ENCODE data around the gene MAMLD1. TPM values are rescaled to one million over a fixed set of nuclear protein-coding genes. Genes with fewer than 3 reads are reported as not detected.

MAMLD1 gene
- total RNA-seq, 2 donors from 2014 or later = 7.9 to 8.3 TPM

- ATAC-seq (ENCODE audit: insufficient number of reproducible peaks, low FRiP score, low read depth) (no peak), DNase-seq (ENCODE audit: low spot score) (no peak)
- Histone ChIP-seq H3K36me3 (no peaks in the 10 kb centered on the region), H3K4me1 (ENCODE audit: control insufficient read depth in 1 of 2, low read depth in 2 of 2) (no peaks in the 10 kb centered on the region), H3K27ac (no peak overlapping the region), H3K4me3 (no peak overlapping the region), H3K9me3 (no peaks in the 10 kb centered on the region), H3K27me3 (replicated peaks; ENCODE audit: insufficient read depth) (no peaks in the 10 kb centered on the region)
- no peak for TF ChIP-seq CTCF (IDR thresholded peaks at IDR 0.05)
Measured at GRCh38 chrX:150438165-150438564, 75.0 kb downstream of the MAMLD1 start.

DNA sequence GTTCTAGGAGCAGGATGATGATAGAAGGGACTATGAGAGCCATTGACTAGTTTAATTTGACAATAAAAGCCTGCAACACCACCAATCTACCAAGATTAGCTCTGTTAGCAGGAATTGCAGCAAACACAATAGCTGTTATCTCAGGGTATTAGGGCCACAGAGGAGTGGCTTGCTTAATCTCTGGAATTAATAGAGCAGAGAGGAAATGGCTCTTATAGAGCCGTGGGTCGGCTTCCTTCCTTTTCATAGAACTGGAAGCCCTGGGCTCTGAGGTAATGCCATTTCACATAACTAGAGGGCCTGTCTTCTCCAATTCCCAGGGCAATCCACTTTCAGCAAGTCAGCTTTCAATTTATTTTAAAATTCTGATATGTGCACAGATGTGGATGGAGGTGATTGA, 83.0 kb downstream of the MAMLD1 start:
- Histone ChIP-seq H3K9me3 (no peaks in the 10 kb centered on the region), H3K27me3 (replicated peaks; ENCODE audit: insufficient read depth) (no peaks in the 10 kb centered on the region), H3K27ac (no peak overlapping the region), H3K36me3 (no peaks in the 10 kb centered on the region), H3K4me3 (no peak overlapping the region), H3K4me1 (ENCODE audit: control insufficient read depth in 1 of 2, low read depth in 2 of 2) (no peaks in the 10 kb centered on the region)
- DNase-seq (ENCODE audit: low spot score) (no peak), ATAC-seq (ENCODE audit: insufficient number of reproducible peaks, low FRiP score, low read depth) (no peak)
- no peak for TF ChIP-seq CTCF (IDR thresholded peaks at IDR 0.05)

DNA sequence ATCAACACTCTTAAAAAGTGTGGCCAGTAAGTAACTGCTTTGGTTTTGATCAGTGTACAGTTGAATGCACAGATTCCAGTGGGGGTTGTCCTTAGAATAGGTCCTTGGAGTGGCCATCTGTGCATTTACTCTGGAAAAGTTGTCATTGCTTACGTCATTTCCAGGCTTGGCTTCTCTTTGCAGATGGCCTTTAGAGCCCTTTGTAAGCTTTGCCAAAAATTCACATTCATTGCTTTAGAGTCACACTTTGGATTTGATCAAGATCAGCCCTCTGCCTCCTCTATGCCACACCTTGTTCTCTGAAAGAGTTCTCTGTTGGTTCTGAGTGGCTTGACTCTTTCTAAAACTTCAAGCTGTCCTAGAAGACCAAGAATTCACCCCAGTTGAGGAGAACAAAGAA, 83.9 kb downstream of the MAMLD1 start:
- Histone ChIP-seq H3K27me3 (replicated peaks; ENCODE audit: insufficient read depth) (no peaks in the 10 kb centered on the region), H3K4me1 (ENCODE audit: control insufficient read depth in 1 of 2, low read depth in 2 of 2) (no peaks in the 10 kb centered on the region), H3K4me3 (no peak overlapping the region), H3K27ac (no peak overlapping the region), H3K36me3 (no peaks in the 10 kb centered on the region), H3K9me3 (no peaks in the 10 kb centered on the region)
- TF ChIP-seq CTCF (IDR thresholded peaks at IDR 0.05) = no peak
- no peak for ATAC-seq (ENCODE audit: insufficient number of reproducible peaks, low FRiP score, low read depth)
- no peak for DNase-seq (ENCODE audit: low spot score)

GRCh38 chrX:150449313-150449712, 86.2 kb downstream of the MAMLD1 start:
- no peaks in the 10 kb centered on the region for H3K4me1 ChIP-seq (ENCODE audit: control insufficient read depth in 1 of 2, low read depth in 2 of 2)
- H3K27me3 ChIP-seq (replicated peaks; ENCODE audit: insufficient read depth) = no peaks in the 10 kb centered on the region
- no peaks in the 10 kb centered on the region for H3K9me3 ChIP-seq
- TF ChIP-seq CTCF (IDR thresholded peaks at IDR 0.05) = no peak
- no peak for DNase-seq (ENCODE audit: low spot score)
- H3K36me3 ChIP-seq = no peaks in the 10 kb centered on the region
- no peak overlapping the region for H3K27ac ChIP-seq
- ATAC-seq (ENCODE audit: insufficient number of reproducible peaks, low FRiP score, low read depth) = no peak
- H3K4me3 ChIP-seq = no peak overlapping the region

GRCh38 chrX:150450519-150451177, 87.5 kb downstream of the MAMLD1 start:
- Histone ChIP-seq H3K27me3 (replicated peaks; ENCODE audit: insufficient read depth) (no peaks in the 10 kb centered on the region), H3K4me3 (no peak overlapping the region), H3K27ac (no peak overlapping the region), H3K36me3 (no peaks in the 10 kb centered on the region), H3K9me3 (no peaks in the 10 kb centered on the region), H3K4me1 (ENCODE audit: control insufficient read depth in 1 of 2, low read depth in 2 of 2) (no peaks in the 10 kb centered on the region)
- ATAC-seq (ENCODE audit: insufficient number of reproducible peaks, low FRiP score, low read depth) (no peak), DNase-seq (ENCODE audit: low spot score) (no peak)
- no peak for TF ChIP-seq CTCF (IDR thresholded peaks at IDR 0.05)

Measured in thoracic aorta (tissue), 2 donors.